AG10803 (cell line): Measurements from ENCODE around the gene KIF1B.
"Not testable (repeated sequence)": the region's sequence is repeated elsewhere in the genome, so short reads cannot be mapped to it uniquely, and the experiment has no call there.

Experiments
- DNase-seq: peaks from one replicate; pipeline ENCODE4 v3.0.0; 2010; ENCODE audit warnings: low read depth
- H3K4me3 ChIP-seq: 2 replicates; pipeline ENCODE4 v1.5.1; 2011; ENCODE audit warnings: mild to moderate bottlenecking, low read length, control low read depth
- TF ChIP-seq, protein P1 (sequence below): conservative IDR thresholded peaks from 2 replicates; pipeline ENCODE4 v1.5.1; 2011; ENCODE audit warnings: mild to moderate bottlenecking, low read length, control low read depth, inconsistent platforms

KIF1B gene

DNA sequence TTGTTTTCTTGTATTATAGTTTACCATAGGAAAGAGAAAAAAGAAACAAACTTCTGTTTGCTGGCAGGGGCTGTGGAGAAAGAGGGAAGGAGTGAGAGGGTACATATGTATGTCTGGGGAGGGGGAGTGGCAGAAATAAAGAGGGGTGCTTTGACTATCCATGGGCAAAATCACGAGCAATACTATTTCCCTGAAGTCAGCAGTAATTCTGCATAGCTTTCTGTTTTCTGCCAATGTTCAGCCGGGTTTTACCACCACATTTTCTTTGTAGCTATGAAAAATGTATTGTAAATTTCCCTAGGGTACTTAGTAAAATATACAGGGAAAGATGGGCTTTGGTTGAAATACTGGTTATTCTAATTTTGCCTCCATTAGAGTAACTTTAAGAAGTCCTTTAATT, 143.3 kb downstream of the KIF1B start:
- no peak for DNase-seq
- no peak overlapping the region for H3K4me3 ChIP-seq
- TF ChIP-seq, protein P1, sequence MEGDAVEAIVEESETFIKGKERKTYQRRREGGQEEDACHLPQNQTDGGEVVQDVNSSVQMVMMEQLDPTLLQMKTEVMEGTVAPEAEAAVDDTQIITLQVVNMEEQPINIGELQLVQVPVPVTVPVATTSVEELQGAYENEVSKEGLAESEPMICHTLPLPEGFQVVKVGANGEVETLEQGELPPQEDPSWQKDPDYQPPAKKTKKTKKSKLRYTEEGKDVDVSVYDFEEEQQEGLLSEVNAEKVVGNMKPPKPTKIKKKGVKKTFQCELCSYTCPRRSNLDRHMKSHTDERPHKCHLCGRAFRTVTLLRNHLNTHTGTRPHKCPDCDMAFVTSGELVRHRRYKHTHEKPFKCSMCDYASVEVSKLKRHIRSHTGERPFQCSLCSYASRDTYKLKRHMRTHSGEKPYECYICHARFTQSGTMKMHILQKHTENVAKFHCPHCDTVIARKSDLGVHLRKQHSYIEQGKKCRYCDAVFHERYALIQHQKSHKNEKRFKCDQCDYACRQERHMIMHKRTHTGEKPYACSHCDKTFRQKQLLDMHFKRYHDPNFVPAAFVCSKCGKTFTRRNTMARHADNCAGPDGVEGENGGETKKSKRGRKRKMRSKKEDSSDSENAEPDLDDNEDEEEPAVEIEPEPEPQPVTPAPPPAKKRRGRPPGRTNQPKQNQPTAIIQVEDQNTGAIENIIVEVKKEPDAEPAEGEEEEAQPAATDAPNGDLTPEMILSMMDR, result no peak

DNA sequence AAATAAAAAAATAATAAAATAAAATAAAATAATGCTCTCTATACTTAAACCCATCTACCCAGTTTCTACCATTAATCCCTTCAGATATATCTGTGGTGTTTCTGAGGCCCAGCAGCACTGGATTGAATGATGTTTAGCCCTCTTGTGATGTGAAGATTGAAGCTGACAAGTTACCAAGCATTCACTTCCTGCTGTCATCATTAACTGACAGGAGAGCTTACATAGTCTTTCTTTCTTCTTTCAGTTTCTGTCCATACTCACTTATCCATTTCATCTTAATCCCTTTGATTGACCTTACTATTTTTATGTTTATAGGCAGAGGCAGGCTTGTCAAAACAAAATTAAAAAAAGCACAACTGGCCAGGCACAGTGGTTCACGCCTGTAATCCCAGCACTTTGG, 149.7 kb downstream of the KIF1B start:
- H3K4me3 ChIP-seq, result no peak overlapping the region
- no peak for DNase-seq
- TF ChIP-seq, protein P1, result no peak

DNA sequence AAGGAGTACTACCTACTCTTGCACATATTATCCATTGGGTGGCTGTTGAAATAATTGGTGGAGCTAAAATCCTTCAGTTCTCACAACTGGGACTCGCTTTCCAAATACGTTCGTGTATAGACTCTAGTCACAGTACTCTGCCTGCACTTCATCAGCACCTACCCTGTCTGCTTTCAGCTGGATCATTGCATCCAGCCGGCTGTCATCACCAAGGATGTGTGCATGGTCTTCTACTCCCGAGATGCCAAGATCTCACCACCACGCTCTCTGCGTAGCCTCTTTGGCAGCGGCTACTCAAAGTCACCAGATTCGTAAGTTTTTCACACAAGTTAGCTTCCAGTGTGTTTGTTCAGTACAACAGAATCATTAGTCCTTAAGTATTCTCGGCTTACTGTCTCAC, 151.1 kb downstream of the KIF1B start:
- no peak overlapping the region for H3K4me3 ChIP-seq
- no peak for DNase-seq
- TF ChIP-seq, protein P1, result no peak

DNA sequence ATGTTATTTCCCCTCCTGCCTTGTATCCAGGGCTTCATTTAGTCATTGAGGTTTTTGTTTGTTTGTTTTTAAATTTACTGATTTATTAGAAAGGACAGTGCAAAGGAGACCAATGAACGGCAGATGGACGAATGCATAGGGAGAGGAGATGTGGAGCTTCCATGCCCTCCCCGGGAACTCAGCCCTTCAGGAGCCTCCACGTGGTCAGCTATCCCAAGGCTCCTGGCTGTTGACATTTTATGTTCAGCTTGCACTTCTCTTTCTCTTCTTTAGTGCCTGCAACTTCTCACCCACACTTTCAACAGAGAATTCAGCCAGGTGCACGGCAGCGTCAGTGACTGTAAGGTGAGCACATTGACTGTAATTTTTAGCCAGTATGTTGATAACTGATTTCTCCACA, 157.8 kb downstream of the KIF1B start:
- no peak overlapping the region for H3K4me3 ChIP-seq
- DNase-seq, result no peak
- TF ChIP-seq, protein P1, result no peak

DNA sequence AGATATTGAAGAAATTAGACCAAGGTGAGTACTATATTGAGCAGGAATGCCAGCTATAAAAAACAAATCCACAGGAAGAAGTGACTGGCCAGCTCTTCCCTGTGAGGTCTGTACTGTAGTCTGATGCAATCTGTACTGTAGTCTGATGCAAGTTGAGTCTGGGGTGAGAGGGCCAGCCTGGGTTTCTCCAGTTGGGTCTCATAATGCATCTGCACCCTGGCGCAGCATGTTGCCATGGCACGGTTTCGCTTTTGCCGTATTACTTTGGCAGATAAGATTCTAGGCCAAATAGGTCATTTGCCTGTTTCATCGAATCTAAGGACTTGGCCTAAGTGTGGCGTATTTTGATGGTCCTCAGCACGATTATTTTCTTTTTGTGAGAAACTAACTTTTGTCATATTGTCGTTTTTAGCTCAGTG, 164.1 kb downstream of the KIF1B start:
- peak; percentile 31 for DNase-seq
- TF ChIP-seq, protein P1, result no peak
- H3K4me3 ChIP-seq, result no peak overlapping the region

DNA sequence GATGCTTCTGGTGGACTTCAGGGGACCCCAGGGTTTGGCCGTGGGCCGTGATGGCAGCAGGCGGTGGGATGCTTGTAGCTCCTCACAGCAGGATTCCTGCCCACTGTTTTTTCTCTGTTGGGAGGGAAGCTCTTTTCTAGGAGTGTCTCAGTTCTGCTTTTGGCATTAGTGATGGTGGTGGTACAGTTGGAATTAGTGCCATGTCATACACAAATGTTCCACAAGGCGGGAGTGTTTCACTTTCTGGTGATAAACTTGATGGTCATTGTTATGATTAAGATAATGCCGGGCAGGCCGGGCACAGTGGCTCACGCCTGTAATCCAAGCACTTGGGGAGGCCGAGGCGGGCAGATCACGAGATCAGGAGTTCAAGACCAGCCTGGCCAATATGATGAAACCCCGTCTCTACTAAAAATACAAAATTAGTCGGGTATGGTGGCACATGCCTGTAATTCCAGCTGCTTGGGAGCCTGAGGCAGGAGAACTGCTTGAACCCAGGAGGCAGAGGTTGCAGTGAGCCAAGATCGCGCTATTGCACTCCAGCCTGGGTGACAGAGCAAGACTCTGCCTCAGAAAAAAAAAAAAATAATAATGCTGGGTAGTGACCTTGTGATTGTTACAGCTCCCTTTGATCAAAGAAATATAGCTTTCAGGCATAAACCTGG, 167.1 kb downstream of the KIF1B start:
- DNase-seq, result peak; percentile 75
- H3K4me3 ChIP-seq, result not testable (repeated sequence)
- TF ChIP-seq, protein P1, result peak; percentile 82

DNA sequence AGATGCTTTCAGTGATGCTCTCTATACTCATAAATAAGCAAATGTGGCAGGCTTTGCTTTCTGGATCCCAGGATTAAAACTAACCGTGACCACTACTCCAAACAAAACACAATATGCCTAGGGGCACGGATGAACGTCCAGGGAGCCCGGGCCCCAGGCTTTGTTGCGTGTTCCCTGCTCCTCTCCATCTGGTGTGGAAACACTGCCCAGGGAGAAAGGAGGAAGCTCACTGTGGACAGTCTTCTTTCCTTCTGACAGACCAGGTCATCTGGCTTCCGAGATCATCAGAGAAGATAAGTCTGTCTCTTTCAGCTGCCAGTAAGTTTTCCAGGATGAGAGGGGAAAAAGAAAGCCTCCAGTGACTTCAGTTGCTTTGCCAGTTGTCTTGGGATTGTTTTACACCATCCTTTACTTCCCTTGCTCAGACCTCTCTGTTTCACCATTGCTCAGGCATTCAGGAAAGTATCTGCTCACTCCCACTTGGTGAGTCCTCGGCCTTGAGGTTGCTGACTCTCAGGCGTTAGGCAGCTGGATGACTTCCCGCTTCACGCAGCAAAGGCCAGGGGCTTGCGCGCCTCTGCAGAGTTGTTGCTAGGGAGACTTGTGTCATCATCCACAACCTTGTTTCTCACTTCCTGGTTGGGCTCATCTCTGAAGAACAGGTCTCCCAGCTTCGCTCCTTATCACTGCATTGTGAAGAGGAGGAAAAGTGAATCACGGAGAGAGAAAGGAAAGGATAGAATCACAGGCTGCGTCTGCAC, 167.9 kb downstream of the KIF1B start:
- TF ChIP-seq, protein P1, result no peak
- peak; percentile 18 for DNase-seq
- no peak overlapping the region for H3K4me3 ChIP-seq
